Measurements from ENCODE around the gene CLECL1.
"Not testable (repeated sequence)": the region's sequence is repeated elsewhere in the genome, so short reads cannot be mapped to it uniquely, and the experiment has no call there.

CLECL1 gene

DNA sequence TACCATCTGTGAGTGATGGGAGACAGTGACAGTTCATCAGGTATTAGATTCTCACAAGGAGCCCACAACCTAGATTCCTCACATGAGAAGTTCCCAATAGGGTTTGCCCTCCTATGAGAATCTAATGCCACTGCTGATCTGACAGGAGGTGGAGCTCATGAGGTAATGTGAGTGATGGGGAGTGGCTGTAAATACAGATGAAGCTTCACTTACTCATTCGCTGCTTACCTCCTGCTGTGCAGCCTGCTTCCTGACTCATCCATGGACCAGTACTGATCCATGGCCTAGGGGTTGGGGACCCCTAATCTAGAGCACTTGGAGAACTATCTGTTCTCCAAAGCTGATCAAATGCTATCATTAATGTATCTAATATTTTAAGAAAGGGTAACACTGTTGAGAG is 45.7 kb downstream of the CLECL1 start:
- DNase-seq: peak; percentile 34

- no peak for DNase-seq
Observed at GRCh38 chr12:9685915-9686314, 47.0 kb downstream of the CLECL1 start.

- DNase-seq: peak; percentile 85
Observed at GRCh38 chr12:9685366-9685765, 47.5 kb downstream of the CLECL1 start.

- not testable (repeated sequence) for DNase-seq
Observed at GRCh38 chr12:9682949-9683348, 49.9 kb downstream of the CLECL1 start.

DNA sequence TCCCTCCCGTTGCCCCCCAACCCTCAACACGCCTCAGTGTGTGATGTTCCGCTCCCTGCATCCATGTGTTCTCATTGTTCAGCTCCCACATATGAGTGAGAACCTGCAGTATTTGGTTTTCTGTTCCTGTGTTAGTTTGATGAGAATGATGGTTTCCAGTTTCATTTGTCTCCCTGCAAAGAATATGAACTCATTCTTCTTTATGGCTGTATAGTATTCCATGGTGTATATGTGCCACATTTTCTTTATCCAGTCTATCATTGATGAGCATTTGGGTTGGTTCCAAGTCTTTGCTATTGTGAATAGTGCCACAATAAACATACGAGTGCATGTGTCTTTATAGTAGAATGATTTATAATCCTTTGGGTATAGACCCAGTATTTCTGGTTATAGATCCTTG is 50.4 kb downstream of the CLECL1 start:
- not testable (repeated sequence) for DNase-seq

DNA sequence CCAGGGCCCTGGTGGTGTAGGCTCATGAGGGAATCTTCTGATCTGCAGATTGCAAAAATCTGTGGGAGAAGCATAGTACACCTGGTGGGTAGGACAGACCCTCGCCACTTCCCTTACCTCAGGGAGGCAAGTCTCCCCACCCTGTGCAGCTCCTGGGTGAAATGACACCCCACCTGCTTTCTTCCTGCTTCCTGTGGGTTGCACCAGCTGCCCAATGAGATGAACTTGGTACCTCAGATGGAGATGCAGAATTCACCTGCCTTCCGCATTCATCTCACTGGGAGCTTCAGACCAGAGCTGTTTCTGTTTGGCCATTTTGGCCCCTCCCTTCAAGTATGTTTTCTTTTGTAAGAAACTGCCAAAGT is 58.7 kb downstream of the CLECL1 start:
- DNase-seq: no peak

GRCh38 chr12:9673404-9674225 is 59.3 kb downstream of the CLECL1 start:
- peak; percentile 82 for DNase-seq
